Measurements from ENCODE around the gene TFF1. TPM values are rescaled to one million over a fixed set of nuclear protein-coding genes. Genes with fewer than 3 reads are reported as not detected.

TFF1 gene
- total RNA-seq, 2 experiments from 2014 or later: 1.1 TPM; not detected in 1

GRCh38 chr21:42331660-42332059 is 34.7 kb downstream of the TFF1 start:
- ChIA-PET POLR2A (no interaction called here), CTCF (no interaction called here)
- H3K27me3 Mint-ChIP-seq: no peaks in the 10 kb centered on the region
- no peak for DNase-seq
- H3K36me3 Mint-ChIP-seq (ENCODE audit: low read depth): no peaks in the 10 kb centered on the region
- H3K4me1 Mint-ChIP-seq (ENCODE audit: low read depth): no peaks in the 10 kb centered on the region
- intact Hi-C loops (cut with micrococcal nuclease): no loop called here
- no peak for TF ChIP-seq CTCF (IDR thresholded peaks at IDR 0.05)
- H3K9me3 Mint-ChIP-seq: peaks cover 10% of the 10 kb centered on the region
- ATAC-seq: no peak
- H3K27ac Mint-ChIP-seq: no peak overlapping the region
- no peak overlapping the region for H3K4me3 Mint-ChIP-seq

- Mint-ChIP-seq H3K27me3 (no peaks in the 10 kb centered on the region), H3K4me1 (ENCODE audit: low read depth) (no peaks in the 10 kb centered on the region), H3K9me3 (peaks cover 10% of the 10 kb centered on the region), H3K27ac (no peak overlapping the region), H3K36me3 (ENCODE audit: low read depth) (no peaks in the 10 kb centered on the region), H3K4me3 (no peak overlapping the region)
- no peak for DNase-seq
- peak; percentile 39 for ATAC-seq
- POLR2A ChIA-PET: no interaction called here
- intact Hi-C loops (cut with micrococcal nuclease): no loop called here
- CTCF ChIA-PET: interaction anchor here (1.0 to 1.3 kb wide), 2 partner anchors 21 to 213 kb away, joined by 3 to 6 read pairs; no protein-coding TSS in a partner anchor
- TF ChIP-seq CTCF (IDR thresholded peaks at IDR 0.05): no peak
These were observed 35.7 kb downstream of the TFF1 start for GRCh38 chr21:42330380-42331371.

- intact Hi-C loops (cut with micrococcal nuclease): no loop called here
- POLR2A ChIA-PET: no interaction called here
- CTCF ChIA-PET: interaction anchor here (0.9 to 2.0 kb wide), 3 partner anchors 12 to 15 kb away, joined by 3 to 7 read pairs (median 4); no protein-coding TSS in a partner anchor
These were observed 41.4 kb downstream of the TFF1 start for GRCh38 chr21:42324896-42325295.

GRCh38 chr21:42321845-42322244 is 44.5 kb downstream of the TFF1 start:
- no peak for ATAC-seq
- Mint-ChIP-seq H3K4me3 (no peak overlapping the region), H3K27me3 (peaks cover 5% of the 10 kb centered on the region), H3K4me1 (ENCODE audit: low read depth) (peaks cover 5% of the 10 kb centered on the region), H3K36me3 (ENCODE audit: low read depth) (no peaks in the 10 kb centered on the region), H3K9me3 (no peaks in the 10 kb centered on the region), H3K27ac (no peak overlapping the region)
- ChIA-PET CTCF (interaction anchor here (1.5 kb wide), 1 partner anchor 12 kb away, joined by 5 read pairs; no protein-coding TSS in a partner anchor), POLR2A (no interaction called here)
- no peak for DNase-seq
- no peak for TF ChIP-seq CTCF (IDR thresholded peaks at IDR 0.05)
- intact Hi-C loops (cut with micrococcal nuclease): no loop called here

More at GRCh38 chr21:42324896-42325295, 41.4 kb downstream of the TFF1 start:
- Mint-ChIP-seq H3K9me3 (no peaks in the 10 kb centered on the region), H3K27ac (no peak overlapping the region), H3K27me3 (peaks cover 5% of the 10 kb centered on the region), H3K4me3 (no peak overlapping the region), H3K4me1 (ENCODE audit: low read depth) (no peaks in the 10 kb centered on the region), H3K36me3 (ENCODE audit: low read depth) (no peaks in the 10 kb centered on the region)
- no peak for ATAC-seq
- DNase-seq: no peak
- no peak for TF ChIP-seq CTCF (IDR thresholded peaks at IDR 0.05)

GRCh38 chr21:42321231-42321630 is 45.1 kb downstream of the TFF1 start:
- no peak overlapping the region for H3K27ac Mint-ChIP-seq
- H3K4me3 Mint-ChIP-seq: no peak overlapping the region
- ChIA-PET CTCF (interaction anchor here (1.2 kb wide), 1 partner anchor 11 kb away, joined by 4 read pairs; no protein-coding TSS in a partner anchor), POLR2A (no interaction called here)
- no peak for ATAC-seq
- peaks cover 5% of the 10 kb centered on the region for H3K4me1 Mint-ChIP-seq (ENCODE audit: low read depth)
- no peak for TF ChIP-seq CTCF (IDR thresholded peaks at IDR 0.05)
- H3K36me3 Mint-ChIP-seq (ENCODE audit: low read depth): no peaks in the 10 kb centered on the region
- DNase-seq: no peak
- intact Hi-C loops (cut with micrococcal nuclease): no loop called here
- H3K9me3 Mint-ChIP-seq: no peaks in the 10 kb centered on the region
- H3K27me3 Mint-ChIP-seq: peaks cover 5% of the 10 kb centered on the region
